MCF 10A (cell line): Measurements from ENCODE around the gene SDK1. TPM values are rescaled to one million over a fixed set of nuclear protein-coding genes. Genes with fewer than 3 reads are reported as not detected.
A peak's percentile ranks its signal among the peaks of the same experiment; 100 is the strongest.

ENCODE experiments used
- BruUV-seq: library from RNA; stranded (reverse); fragments of 400-500 nt; replicated peaks from 2 replicates; lab custom pipeline; 2021; lab: Mats Ljungman, UMichigan
- CTCF ChIA-PET: fragments of 300-600 bp; sonication (Branson Sonifier 250); formaldehyde crosslinking; extraction: SDS; loops from one replicate; lab custom pipeline; 2021; ENCODE audit warnings: antibody characterized with exemption, inconsistent platforms; lab: Yijun Ruan, JAX
- POLR2A ChIA-PET: fragments of 300-600, 350-650 bp; sonication (Branson Sonifier 250); formaldehyde crosslinking; extraction: SDS; loops from one replicate; lab custom pipeline; 2020; ENCODE audit warnings: antibody characterized with exemption, inconsistent platforms; lab: Yijun Ruan, JAX
- DNase-seq: peaks from one replicate; pipeline ENCODE4 v3.0.0-alpha.2; 2018; ENCODE audit not compliant: unreplicated experiment
- H3K27ac Mint-ChIP-seq: one replicate; pipeline ENCODE4 v1.8.0; 2022; ENCODE audit warnings: mild to moderate bottlenecking, low read depth, mixed read lengths; ENCODE audit not compliant: unreplicated experiment
- H3K27me3 Mint-ChIP-seq: one replicate; pipeline ENCODE4 v1.8.0; 2022; ENCODE audit warnings: mixed read lengths; ENCODE audit not compliant: insufficient read depth, unreplicated experiment
- H3K36me3 Mint-ChIP-seq: one replicate; pipeline ENCODE4 v1.8.0; 2022; ENCODE audit warnings: mild to moderate bottlenecking, moderate library complexity, mixed read lengths; ENCODE audit not compliant: insufficient read depth, unreplicated experiment
- H3K4me1 Mint-ChIP-seq: one replicate; pipeline ENCODE4 v1.8.0; 2022; ENCODE audit warnings: mixed read lengths; ENCODE audit not compliant: insufficient read depth, unreplicated experiment
- H3K4me3 Mint-ChIP-seq: one replicate; pipeline ENCODE4 v1.8.0; 2022; ENCODE audit warnings: mild to moderate bottlenecking, moderate library complexity, mixed read lengths; ENCODE audit not compliant: unreplicated experiment
- H3K9me3 Mint-ChIP-seq: one replicate; pipeline ENCODE4 v1.8.0; 2022; ENCODE audit warnings: mixed read lengths; ENCODE audit not compliant: unreplicated experiment
- CTCF ChIP-seq: fragments of 200-600 bp; IDR thresholded peaks from one replicate; pipeline ENCODE4 v1.8.0; 2022; ENCODE audit warnings: antibody characterized with exemption, mild to moderate bottlenecking; ENCODE audit not compliant: unreplicated experiment
- intact Hi-C: fragments of 100-400 bp; cut with micrococcal nuclease; formaldehyde crosslinking; loops from 2 replicates; pipeline ENCODE4 v1.14.1; 2022
- total RNA-seq: library from RNA; stranded (reverse); gene quantifications from 2 replicates; pipeline ENCODE4 v1.2.3, GENCODE V29; 2022

The SDK1 gene
- total RNA-seq, 1 experiment from 2014 or later: 3.3 TPM

DNA sequence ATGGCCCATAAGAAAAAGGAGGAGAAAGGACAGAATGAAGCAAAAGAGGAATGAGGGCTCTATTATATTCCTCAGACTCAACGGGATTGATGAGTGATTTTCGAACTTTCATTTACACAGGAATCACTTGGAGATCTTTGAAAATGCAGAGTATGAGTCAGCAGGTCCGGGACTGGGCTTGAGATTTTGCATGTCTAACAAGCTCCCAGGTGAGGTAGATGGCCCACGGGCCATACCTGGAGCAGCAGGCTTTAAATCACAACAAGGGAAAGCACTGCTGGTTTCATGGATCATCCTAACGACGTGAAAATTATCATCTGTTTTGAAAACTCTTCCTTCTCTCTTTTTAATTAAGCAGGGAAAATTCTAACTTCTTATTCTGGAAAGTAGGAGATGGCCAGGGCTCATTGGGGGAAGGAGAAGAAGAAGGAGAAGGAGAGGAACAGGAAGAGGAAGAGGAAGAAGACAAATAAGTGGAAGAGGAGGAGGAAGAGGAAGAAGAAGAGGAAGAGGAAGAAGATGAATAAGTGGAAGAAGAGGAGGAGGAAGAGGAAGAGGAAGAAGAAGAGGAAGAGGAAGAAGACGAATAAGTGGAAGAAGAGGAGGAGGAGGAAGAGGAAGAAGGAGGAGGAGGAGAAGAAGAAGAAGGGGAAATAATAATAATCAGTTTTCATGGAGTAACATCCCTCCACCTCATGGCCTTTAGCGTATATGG is 3.8 kb upstream of the SDK1 start:
- H3K4me3 Mint-ChIP-seq: no peak overlapping the region
- POLR2A ChIA-PET: no interaction called here
- no peak for TF ChIP-seq CTCF
- no peak overlapping the region for H3K27ac Mint-ChIP-seq
- H3K36me3 Mint-ChIP-seq: no peaks in the 10 kb centered on the region
- CTCF ChIA-PET: no interaction called here
- no peak for DNase-seq
- H3K4me1 Mint-ChIP-seq: no peaks in the 10 kb centered on the region
- H3K9me3 Mint-ChIP-seq: no peaks in the 10 kb centered on the region
- peaks cover 4% of the 10 kb centered on the region for H3K27me3 Mint-ChIP-seq
- no TSS peak for BruUV-seq
- intact Hi-C loops: no loop called here

GRCh38 chr7:3300221-3300650 is 816 bp upstream of the SDK1 start:
- Mint-ChIP-seq H3K27ac (no peak overlapping the region), H3K27me3 (peaks cover 9% of the 10 kb centered on the region), H3K4me3 (no peak overlapping the region), H3K36me3 (no peaks in the 10 kb centered on the region), H3K9me3 (no peaks in the 10 kb centered on the region), H3K4me1 (no peaks in the 10 kb centered on the region)
- ChIA-PET POLR2A (no interaction called here), CTCF (interaction anchor here (0.6 kb wide), 1 partner anchor 365 kb away, joined by 3 read pairs; no protein-coding TSS in a partner anchor)
- BruUV-seq: no TSS peak
- DNase-seq: no peak
- no peak for TF ChIP-seq CTCF
- intact Hi-C loops: loop anchor here (2.0 kb wide), 3 partner anchors 373 to 597 kb away; no protein-coding TSS in a partner anchor

- no peak for TF ChIP-seq CTCF
- no peaks in the 10 kb centered on the region for H3K36me3 Mint-ChIP-seq
- DNase-seq: no peak
- no peak overlapping the region for H3K4me3 Mint-ChIP-seq
- H3K9me3 Mint-ChIP-seq: no peaks in the 10 kb centered on the region
- H3K4me1 Mint-ChIP-seq: no peaks in the 10 kb centered on the region
- no peak overlapping the region for H3K27ac Mint-ChIP-seq
- ChIA-PET POLR2A (no interaction called here), CTCF (no interaction called here)
- H3K27me3 Mint-ChIP-seq: peaks cover 9% of the 10 kb centered on the region
- no TSS peak for BruUV-seq
- intact Hi-C loops: loop anchor here (2.0 kb wide), 3 partner anchors 371 to 595 kb away; no protein-coding TSS in a partner anchor
These were observed 338 bp downstream of the SDK1 start for GRCh38 chr7:3301449-3301731.

GRCh38 chr7:3301831-3302618 is 973 bp downstream of the SDK1 start:
- H3K27me3 Mint-ChIP-seq: peaks cover 9% of the 10 kb centered on the region
- H3K4me3 Mint-ChIP-seq: peak overlapping the region; percentile 53
- no peaks in the 10 kb centered on the region for H3K4me1 Mint-ChIP-seq
- no peak overlapping the region for H3K27ac Mint-ChIP-seq
- DNase-seq: no peak
- intact Hi-C loops: loop anchor here (2.0 kb wide), 3 partner anchors 371 to 595 kb away; no protein-coding TSS in a partner anchor
- ChIA-PET POLR2A (no interaction called here), CTCF (no interaction called here)
- H3K9me3 Mint-ChIP-seq: no peaks in the 10 kb centered on the region
- H3K36me3 Mint-ChIP-seq: no peaks in the 10 kb centered on the region
- TF ChIP-seq CTCF: no peak
- BruUV-seq: no TSS peak
